SH-SY5Y (cell line): ENCODE results near the gene STXBP3.

Source experiments
- GATA2 ChIP-seq: IDR thresholded peaks from 2 replicates; pipeline ENCODE4 v1.6.1; 2011; ENCODE audit warnings: mild to moderate bottlenecking, low read depth, low read length
- GATA3 ChIP-seq: IDR thresholded peaks from 2 replicates; pipeline ENCODE4 v1.6.1; 2011; ENCODE audit warnings: low read depth, mild to moderate bottlenecking, low read length, moderate library complexity

- TF ChIP-seq GATA2 = no peak
- no peak for TF ChIP-seq GATA3
Measured at GRCh38 chr1:108785264-108785663, 38.8 kb downstream of the STXBP3 start.
